HG02943 (cell line): ENCODE results near the gene LHFPL6.

ENCODE experiments used
- ATAC-seq: cut with Tn5 transposase; IDR thresholded peaks from one replicate; pipeline ENCODE4 v1.9.1; 2021; ENCODE audit warnings: mild to moderate bottlenecking, low read depth, moderate library complexity; ENCODE audit not compliant: unreplicated experiment

LHFPL6 gene

GRCh38 chr13:39419068-39419467, 183.9 kb downstream of the LHFPL6 start:
- ATAC-seq, result no peak

GRCh38 chr13:39418424-39418823, 184.6 kb downstream of the LHFPL6 start:
- no peak for ATAC-seq

GRCh38 chr13:39417643-39418042, 185.3 kb downstream of the LHFPL6 start:
- ATAC-seq, result no peak

GRCh38 chr13:39417131-39417530, 185.9 kb downstream of the LHFPL6 start:
- ATAC-seq, result no peak

GRCh38 chr13:39415008-39415802, 187.8 kb downstream of the LHFPL6 start:
- ATAC-seq, result no peak

GRCh38 chr13:39414339-39414738, 188.7 kb downstream of the LHFPL6 start:
- ATAC-seq, result no peak

- ATAC-seq, result no peak
Measured at GRCh38 chr13:39411511-39411910, 191.5 kb downstream of the LHFPL6 start.

DNA sequence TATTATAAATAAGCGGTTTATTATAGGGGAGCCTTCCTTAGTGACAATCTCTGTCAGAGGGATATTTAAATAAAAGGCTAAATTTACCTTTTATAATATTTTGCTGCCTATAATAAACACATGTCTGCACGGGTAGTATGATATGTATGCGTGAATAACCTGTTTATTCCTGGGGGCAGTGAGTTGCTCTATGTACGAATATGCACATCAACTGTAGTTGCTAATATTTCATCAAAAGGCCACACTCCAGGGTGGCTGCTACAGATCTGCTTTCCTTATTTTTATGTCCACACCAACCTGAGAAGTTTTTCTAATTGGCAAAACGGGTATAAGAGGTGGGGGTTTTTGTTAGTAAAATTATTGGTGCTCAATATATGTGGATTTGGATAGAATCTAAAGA, 192.0 kb downstream of the LHFPL6 start:
- ATAC-seq, result no peak

DNA sequence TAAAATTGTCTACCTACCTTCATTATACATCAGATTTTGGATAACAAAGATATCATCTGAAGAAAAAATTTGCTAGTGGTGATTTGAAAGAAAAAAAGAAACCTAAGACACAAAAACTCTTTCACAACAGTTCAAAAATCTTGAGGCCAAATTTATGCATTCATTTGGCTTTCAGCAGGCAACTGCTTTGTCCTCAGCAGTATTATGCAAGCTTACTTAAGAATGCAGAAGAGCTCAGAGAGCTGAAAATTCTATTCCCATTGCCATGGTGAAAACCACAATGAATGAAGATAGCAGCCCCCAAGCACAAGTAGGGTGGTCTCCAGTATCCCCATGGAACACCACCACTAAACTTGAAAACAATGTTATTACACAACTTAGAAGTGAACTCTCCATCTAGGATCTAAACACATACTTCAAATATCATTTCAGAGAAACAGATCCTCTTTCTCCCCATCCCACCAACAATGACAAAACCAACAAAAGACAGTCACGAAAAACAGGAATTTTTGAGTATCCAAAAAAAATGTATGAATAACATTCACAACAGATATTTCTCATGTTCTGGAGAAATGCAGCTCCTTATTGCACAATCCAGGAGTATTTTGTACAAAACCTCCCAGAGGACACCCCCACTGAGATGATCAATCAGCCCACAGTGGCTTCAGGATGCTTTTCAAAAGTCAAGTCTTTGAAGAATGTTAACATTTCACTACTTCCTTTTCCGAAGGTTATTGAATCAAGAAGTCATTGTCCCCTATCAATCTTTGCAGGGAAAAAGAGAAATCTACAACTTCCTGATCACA, 192.7 kb downstream of the LHFPL6 start:
- no peak for ATAC-seq

DNA sequence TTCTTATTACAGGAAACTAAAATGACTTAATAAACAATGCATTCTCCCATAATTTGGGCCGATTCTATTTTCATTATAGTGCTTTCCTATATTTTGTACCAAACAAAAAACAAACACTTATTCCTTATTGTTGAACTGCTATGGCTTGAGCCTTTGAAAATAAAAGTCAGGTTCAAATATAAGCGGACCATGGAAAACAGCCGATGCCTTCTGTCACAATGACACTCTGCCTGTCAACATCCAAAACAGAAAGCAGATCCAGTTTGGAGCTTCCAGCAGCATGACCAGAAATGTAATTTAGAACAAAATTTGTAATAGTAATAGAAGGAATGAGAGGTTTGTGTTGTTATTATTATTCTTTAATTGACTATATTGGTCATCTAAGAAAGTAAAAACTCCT, 194.5 kb downstream of the LHFPL6 start:
- no peak for ATAC-seq

DNA sequence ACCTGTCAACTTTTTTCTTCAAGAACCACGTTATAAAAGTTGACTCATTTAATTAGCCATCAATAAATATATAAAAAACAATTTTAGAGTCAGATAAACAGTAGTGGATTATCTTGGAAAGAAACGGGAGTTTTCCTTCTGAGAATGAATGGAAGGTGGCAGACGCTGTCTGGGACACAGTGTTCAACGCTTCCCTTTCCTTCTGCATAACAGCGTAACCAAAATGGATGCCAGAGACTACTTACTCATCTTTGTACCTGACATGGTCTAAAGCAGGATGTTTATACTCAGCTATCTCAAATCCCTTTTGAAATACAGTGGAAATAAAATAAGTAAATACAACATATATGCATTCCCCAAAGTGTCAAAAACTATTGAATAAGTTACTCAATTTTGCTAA, 195.2 kb downstream of the LHFPL6 start:
- no peak for ATAC-seq

DNA sequence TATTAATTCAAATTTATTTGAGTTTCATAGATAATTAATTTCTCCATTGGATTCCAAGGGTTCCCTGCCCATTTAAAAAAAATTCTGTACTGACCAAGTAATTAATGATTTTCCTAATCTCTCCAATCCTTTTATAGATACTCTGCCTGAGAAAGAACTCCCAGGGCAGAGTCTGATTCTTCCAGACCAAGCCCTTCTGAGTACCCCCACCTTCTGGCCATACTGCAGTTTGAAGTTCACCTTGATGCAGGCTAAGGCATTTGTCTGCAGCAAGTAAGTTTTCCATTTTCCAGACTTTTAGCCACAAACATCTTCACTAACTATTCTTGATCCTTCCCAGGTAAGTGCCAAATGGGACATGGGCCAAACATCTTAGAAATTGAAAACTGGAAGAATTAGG, 195.9 kb downstream of the LHFPL6 start:
- no peak for ATAC-seq

- no peak for ATAC-seq
Measured at GRCh38 chr13:39406688-39407087, 196.3 kb downstream of the LHFPL6 start.

GRCh38 chr13:39405596-39406205, 197.3 kb downstream of the LHFPL6 start:
- no peak for ATAC-seq

DNA sequence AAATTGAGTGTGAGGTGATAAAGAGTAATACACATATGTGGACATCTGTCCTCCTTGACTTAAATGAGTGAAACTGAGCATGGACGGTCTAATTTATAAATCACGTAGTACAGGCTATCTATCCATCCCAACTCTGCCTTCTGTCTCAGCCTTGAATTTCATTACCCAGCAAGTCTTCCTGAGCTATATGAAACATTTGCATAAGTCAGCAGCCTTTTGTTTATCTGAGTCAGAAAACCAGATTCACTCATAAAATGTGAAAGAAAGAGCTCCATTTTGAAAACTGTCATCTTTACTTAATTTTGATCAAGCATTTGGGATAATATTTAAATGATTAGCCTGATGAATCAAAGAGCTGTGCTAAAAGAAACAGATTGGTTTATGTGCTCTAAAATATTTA, 197.9 kb downstream of the LHFPL6 start:
- no peak for ATAC-seq

- ATAC-seq, result no peak
Measured at GRCh38 chr13:39403106-39403505, 199.9 kb downstream of the LHFPL6 start.

DNA sequence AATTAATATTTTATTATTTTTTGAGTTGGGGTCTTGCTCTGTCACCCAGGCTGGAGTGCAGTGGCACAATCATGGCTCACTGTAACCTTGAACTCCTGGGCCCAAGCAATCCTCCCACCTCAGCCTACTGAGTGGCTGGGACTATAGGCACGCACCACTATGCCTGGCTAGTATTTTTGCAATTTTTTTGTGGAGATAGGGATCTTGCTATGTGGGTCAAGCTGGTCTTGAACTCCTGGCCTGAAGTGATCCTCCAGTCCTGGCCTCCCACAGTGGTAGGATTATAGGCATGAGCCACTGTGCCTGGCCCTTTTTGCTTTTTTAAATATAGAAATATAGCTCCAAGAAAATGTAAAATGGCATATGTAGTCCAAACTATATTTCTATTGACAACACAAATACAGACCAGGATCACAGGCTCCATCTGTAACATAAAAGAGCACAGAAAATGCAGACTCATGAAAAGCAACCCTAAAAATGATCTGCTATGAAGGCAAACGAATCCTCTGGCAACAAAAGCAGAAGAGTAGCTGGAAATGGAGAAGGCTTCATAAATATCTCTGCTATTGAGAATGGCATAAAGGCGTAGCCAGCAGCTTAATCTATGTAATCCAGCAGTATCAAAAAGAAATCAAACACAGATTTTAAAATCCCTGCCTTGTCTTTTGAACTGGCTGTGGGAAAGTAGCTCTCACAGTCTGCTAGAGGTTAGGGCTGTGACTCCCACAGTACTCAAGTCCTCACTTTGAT, 200.6 kb downstream of the LHFPL6 start:
- ATAC-seq, result no peak

DNA sequence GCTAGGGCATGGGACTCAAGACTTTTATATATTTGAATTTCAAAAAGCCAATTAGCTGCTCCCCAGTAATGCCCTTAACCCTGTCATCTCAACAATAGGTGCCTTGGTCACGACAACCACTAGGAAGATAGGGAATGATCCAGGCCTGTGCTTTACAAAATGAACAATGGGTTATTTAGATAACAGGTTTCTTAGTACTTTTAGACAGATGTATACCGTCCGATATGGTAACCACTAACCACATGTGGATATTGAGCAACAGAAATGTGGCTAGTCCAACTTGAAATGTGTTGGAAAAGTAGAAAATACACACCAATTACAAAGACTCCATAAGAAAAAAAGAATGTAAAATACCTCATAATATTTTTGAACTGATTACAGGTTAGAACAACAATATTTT, 201.2 kb downstream of the LHFPL6 start:
- ATAC-seq, result no peak

GRCh38 chr13:39401046-39401705, 201.8 kb downstream of the LHFPL6 start:
- ATAC-seq, result no peak

DNA sequence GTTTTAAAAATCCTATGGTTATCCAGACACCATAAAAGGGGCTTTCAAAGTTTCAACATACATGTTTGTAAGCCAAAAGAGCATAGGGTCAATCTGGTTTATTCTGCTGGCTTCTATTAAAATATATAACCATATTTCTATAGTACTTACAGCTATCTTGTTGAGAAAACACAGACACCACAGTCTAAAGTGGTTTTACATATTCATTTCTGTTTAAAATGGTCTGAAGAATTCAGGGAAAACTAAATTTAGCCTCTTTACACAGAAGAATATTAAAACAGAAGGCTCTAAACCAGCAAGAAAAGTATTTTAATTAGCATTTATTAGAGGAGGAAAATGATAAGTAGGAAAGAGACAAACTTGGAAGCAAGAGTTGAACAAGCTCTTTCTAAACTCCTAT, 203.9 kb downstream of the LHFPL6 start:
- ATAC-seq, result no peak
